Measurements from ENCODE around the gene C4orf50. TPM values are rescaled to one million over a fixed set of nuclear protein-coding genes. Genes with fewer than 3 reads are reported as not detected.

The C4orf50 gene
- total and polyA plus RNA-seq, 2 experiments from 2014 or later: 0.06 to 0.31 TPM

- H3K79me2 ChIP-seq (replicated peaks; ENCODE audit: insufficient read depth): no peaks in the 10 kb centered on the region
- DNase-seq (ENCODE audit: low spot score) (no peak), ATAC-seq (no peak)
- no peaks in the 10 kb centered on the region for H3K27me3 ChIP-seq (ENCODE audit: insufficient read depth)
- no peaks in the 10 kb centered on the region for H3K9me2 ChIP-seq (ENCODE audit: insufficient read depth)
- no peak overlapping the region for H3K27ac ChIP-seq (ENCODE audit: low read depth)
- H2AFZ ChIP-seq: no peak overlapping the region
- no peaks in the 10 kb centered on the region for H3K4me1 ChIP-seq (ENCODE audit: insufficient read depth)
- H3K4me1 Mint-ChIP-seq: peaks cover 13% of the 10 kb centered on the region
- H3K36me3 ChIP-seq (ENCODE audit: insufficient read depth): no peaks in the 10 kb centered on the region
- no peak overlapping the region for H3K4me2 ChIP-seq
- H3K9me3 Mint-ChIP-seq: no peaks in the 10 kb centered on the region; the same call in 2 of the 3 replicates
- H4K20me1 ChIP-seq (replicated peaks; ENCODE audit: insufficient read depth): no peaks in the 10 kb centered on the region
- H3K36me3 Mint-ChIP-seq (ENCODE audit: low read depth): no peaks in the 10 kb centered on the region
- H3F3A ChIP-seq (replicated peaks; ENCODE audit: low read depth): no peaks in the 10 kb centered on the region
- no peak for TF ChIP-seq ZNF331 (CRISPR knock-in tag; IDR thresholded peaks at IDR 0.05; ENCODE audit: low read depth)
- peaks cover 19% of the 10 kb centered on the region for H3K27me3 Mint-ChIP-seq (ENCODE audit: insufficient read depth, low read depth, poor library complexity)
- H3K4me3 Mint-ChIP-seq: no peak overlapping the region
- no peak overlapping the region for H3K27ac Mint-ChIP-seq
- no peak overlapping the region for H3K4me3 ChIP-seq
Measured at GRCh38 chr4:6011686-6012085, 6.5 kb downstream of the C4orf50 start.

- ATAC-seq: no peak
Measured at GRCh38 chr4:6011271-6011671, 7.0 kb downstream of the C4orf50 start.

More at GRCh38 chr4:6011271-6011671, 7.0 kb downstream of the C4orf50 start:
- Histone ChIP-seq H3K4me3 (no peak overlapping the region), H3K27ac (ENCODE audit: low read depth) (no peak overlapping the region), H2AFZ (no peak overlapping the region), H3K79me2 (replicated peaks; ENCODE audit: insufficient read depth) (no peaks in the 10 kb centered on the region), H3K27me3 (ENCODE audit: insufficient read depth) (no peaks in the 10 kb centered on the region), H3F3A (replicated peaks; ENCODE audit: low read depth) (no peaks in the 10 kb centered on the region), H3K4me2 (no peak overlapping the region), H4K20me1 (replicated peaks; ENCODE audit: insufficient read depth) (no peaks in the 10 kb centered on the region), H3K9me2 (ENCODE audit: insufficient read depth) (no peaks in the 10 kb centered on the region), H3K36me3 (ENCODE audit: insufficient read depth) (no peaks in the 10 kb centered on the region), H3K4me1 (ENCODE audit: insufficient read depth) (peaks cover 4% of the 10 kb centered on the region; the same call in 1 of the 2 replicates)
- no peak overlapping the region for H3K27ac Mint-ChIP-seq
- H3K36me3 Mint-ChIP-seq (ENCODE audit: low read depth): no peaks in the 10 kb centered on the region
- no peak for DNase-seq (ENCODE audit: low spot score)
- peaks cover 19% of the 10 kb centered on the region for H3K27me3 Mint-ChIP-seq (ENCODE audit: insufficient read depth, low read depth, poor library complexity)
- H3K4me3 Mint-ChIP-seq: no peak overlapping the region
- H3K4me1 Mint-ChIP-seq: peaks cover 17% of the 10 kb centered on the region
- TF ChIP-seq EZH2phosphoT487 (IDR thresholded peaks at IDR 0.05; ENCODE audit: unreplicated experiment) (no peak), CREB1 (CRISPR knock-in tag; IDR thresholded peaks at IDR 0.05; ENCODE audit: low read depth) (no peak), POLR2AphosphoS5 (IDR thresholded peaks at IDR 0.05; ENCODE audit: low read depth) (no peak), STAT1 (IDR thresholded peaks at IDR 0.05; ENCODE audit: unreplicated experiment) (no peak), NANOG (IDR thresholded peaks at IDR 0.05; ENCODE audit: borderline replicate concordance) (no peak)
- TF ChIP-seq, protein P1, sequence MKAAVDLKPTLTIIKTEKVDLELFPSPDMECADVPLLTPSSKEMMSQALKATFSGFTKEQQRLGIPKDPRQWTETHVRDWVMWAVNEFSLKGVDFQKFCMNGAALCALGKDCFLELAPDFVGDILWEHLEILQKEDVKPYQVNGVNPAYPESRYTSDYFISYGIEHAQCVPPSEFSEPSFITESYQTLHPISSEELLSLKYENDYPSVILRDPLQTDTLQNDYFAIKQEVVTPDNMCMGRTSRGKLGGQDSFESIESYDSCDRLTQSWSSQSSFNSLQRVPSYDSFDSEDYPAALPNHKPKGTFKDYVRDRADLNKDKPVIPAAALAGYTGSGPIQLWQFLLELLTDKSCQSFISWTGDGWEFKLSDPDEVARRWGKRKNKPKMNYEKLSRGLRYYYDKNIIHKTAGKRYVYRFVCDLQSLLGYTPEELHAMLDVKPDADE (IDR thresholded peaks at IDR 0.05): no peak
- TF ChIP-seq, protein P2, sequence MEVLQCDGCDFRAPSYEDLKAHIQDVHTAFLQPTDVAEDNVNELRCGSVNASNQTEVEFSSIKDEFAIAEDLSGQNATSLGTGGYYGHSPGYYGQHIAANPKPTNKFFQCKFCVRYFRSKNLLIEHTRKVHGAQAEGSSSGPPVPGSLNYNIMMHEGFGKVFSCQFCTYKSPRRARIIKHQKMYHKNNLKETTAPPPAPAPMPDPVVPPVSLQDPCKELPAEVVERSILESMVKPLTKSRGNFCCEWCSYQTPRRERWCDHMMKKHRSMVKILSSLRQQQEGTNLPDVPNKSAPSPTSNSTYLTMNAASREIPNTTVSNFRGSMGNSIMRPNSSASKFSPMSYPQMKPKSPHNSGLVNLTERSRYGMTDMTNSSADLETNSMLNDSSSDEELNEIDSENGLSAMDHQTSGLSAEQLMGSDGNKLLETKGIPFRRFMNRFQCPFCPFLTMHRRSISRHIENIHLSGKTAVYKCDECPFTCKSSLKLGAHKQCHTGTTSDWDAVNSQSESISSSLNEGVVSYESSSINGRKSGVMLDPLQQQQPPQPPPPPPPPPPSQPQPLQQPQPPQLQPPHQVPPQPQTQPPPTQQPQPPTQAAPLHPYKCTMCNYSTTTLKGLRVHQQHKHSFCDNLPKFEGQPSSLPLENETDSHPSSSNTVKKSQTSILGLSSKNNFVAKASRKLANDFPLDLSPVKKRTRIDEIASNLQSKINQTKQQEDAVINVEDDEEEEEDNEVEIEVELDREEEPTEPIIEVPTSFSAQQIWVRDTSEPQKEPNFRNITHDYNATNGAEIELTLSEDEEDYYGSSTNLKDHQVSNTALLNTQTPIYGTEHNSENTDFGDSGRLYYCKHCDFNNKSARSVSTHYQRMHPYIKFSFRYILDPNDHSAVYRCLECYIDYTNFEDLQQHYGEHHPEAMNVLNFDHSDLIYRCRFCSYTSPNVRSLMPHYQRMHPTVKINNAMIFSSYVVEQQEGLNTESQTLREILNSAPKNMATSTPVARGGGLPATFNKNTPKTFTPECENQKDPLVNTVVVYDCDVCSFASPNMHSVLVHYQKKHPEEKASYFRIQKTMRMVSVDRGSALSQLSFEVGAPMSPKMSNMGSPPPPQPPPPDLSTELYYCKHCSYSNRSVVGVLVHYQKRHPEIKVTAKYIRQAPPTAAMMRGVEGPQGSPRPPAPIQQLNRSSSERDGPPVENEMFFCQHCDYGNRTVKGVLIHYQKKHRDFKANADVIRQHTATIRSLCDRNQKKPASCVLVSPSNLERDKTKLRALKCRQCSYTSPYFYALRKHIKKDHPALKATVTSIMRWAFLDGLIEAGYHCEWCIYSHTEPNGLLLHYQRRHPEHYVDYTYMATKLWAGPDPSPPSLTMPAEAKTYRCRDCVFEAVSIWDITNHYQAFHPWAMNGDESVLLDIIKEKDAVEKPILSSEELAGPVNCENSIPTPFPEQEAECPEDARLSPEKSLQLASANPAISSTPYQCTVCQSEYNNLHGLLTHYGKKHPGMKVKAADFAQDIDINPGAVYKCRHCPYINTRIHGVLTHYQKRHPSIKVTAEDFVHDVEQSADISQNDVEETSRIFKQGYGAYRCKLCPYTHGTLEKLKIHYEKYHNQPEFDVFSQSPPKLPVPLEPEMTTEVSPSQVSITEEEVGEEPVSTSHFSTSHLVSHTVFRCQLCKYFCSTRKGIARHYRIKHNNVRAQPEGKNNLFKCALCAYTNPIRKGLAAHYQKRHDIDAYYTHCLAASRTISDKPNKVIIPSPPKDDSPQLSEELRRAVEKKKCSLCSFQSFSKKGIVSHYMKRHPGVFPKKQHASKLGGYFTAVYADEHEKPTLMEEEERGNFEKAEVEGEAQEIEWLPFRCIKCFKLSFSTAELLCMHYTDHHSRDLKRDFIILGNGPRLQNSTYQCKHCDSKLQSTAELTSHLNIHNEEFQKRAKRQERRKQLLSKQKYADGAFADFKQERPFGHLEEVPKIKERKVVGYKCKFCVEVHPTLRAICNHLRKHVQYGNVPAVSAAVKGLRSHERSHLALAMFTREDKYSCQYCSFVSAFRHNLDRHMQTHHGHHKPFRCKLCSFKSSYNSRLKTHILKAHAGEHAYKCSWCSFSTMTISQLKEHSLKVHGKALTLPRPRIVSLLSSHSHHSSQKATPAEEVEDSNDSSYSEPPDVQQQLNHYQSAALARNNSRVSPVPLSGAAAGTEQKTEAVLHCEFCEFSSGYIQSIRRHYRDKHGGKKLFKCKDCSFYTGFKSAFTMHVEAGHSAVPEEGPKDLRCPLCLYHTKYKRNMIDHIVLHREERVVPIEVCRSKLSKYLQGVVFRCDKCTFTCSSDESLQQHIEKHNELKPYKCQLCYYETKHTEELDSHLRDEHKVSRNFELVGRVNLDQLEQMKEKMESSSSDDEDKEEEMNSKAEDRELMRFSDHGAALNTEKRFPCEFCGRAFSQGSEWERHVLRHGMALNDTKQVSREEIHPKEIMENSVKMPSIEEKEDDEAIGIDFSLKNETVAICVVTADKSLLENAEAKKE (CRISPR knock-in tag; IDR thresholded peaks at IDR 0.05): no peak
- no peaks in the 10 kb centered on the region; the same call in 2 of the 3 replicates for H3K9me3 Mint-ChIP-seq

Data from GM23338 (cell line).